ENCODE data around the gene MUC5AC.

DNA sequence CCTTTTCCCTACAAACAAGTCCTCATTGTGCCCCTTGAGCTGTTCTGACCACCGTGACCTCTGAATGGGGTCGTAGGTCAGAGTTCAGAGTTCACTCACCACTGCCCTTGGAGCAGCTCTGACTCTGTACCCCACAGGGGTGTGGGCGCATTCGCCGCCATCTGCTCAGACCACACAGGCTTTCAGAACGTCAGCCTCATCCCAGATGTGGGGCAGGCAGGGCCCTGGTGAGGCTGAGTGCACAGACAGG, 50.3 kb downstream of the MUC5AC start:
- no peak for TF ChIP-seq CTCF (conservative IDR thresholded peaks at IDR 0.05 in 1 of 2, IDR thresholded peaks at IDR 0.05 in 1 of 2; ENCODE audit: low read depth in 1 of 2, low read length in 2 of 2)
- TF ChIP-seq EZH2 (IDR thresholded peaks at IDR 0.05; ENCODE audit: low read length, missing control alignments), result no peak
